PC-3 (cell line): ENCODE measurements around the gene MGAT4A. TPM values are rescaled to one million over a fixed set of nuclear protein-coding genes. Genes with fewer than 3 reads are reported as not detected.
"Not testable (repeated sequence)": the region's sequence is repeated elsewhere in the genome, so short reads cannot be mapped to it uniquely, and the experiment has no call there.

Experiments
- ATAC-seq: fragments of 200-7000 bp; cut with Tn5 transposase; 2 replicates; pipeline ENCODE4 v1.9.1; 2020; ENCODE audit warnings: mild to moderate bottlenecking, moderate library complexity
- BruUV-seq: library from RNA; stranded (reverse); fragments of 400-500 nt; replicated peaks from 2 replicates; lab custom pipeline; 2021; lab: Mats Ljungman, UMichigan
- CTCF ChIA-PET: fragments of 300-600 bp; sonication (Branson Sonifier 250); formaldehyde crosslinking; loops from one replicate; lab custom pipeline; 2022; ENCODE audit warnings: antibody characterized with exemption; lab: Charles Lee
- POLR2A ChIA-PET: fragments of 300-600 bp; sonication (Branson Sonifier 250); formaldehyde crosslinking; loops from one replicate; lab custom pipeline; 2022; ENCODE audit warnings: antibody characterized with exemption; ENCODE audit not compliant: unreplicated experiment; lab: Charles Lee
- DNase-seq: peaks from one replicate; pipeline ENCODE4 v3.0.0-alpha.2; 2015
- H2AFZ ChIP-seq: fragments of 300-600 bp; sonication (generic); 2 replicates; pipeline ENCODE4 v1.6.0; 2016; ENCODE audit warnings: antibody characterized with exemption, low read length
- H3F3A ChIP-seq: fragments of 300-600 bp; sonication (generic); one replicate; pipeline ENCODE4 v1.6.0; 2017; ENCODE audit warnings: antibody characterized with exemption, low read length, control low read depth, mild to moderate bottlenecking; ENCODE audit not compliant: unreplicated experiment
- H3K27ac ChIP-seq: fragments of 300-600 bp; sonication (generic); 2 replicates; pipeline ENCODE4 v1.5.1; 2016; ENCODE audit warnings: mild to moderate bottlenecking, low read length
- H3K27me3 ChIP-seq: fragments of 300-600 bp; sonication (generic); 2 replicates; pipeline ENCODE4 v1.6.1; 2016; ENCODE audit warnings: low read length, mixed read lengths
- H3K36me3 ChIP-seq: fragments of 300-600 bp; sonication (generic); 2 replicates; pipeline ENCODE4 v1.6.1; 2016; ENCODE audit warnings: low read depth, mixed run types, low read length, mixed read lengths
- H3K4me1 ChIP-seq: fragments of 300-600 bp; sonication (generic); 2 replicates; pipeline ENCODE4 v1.5.1; 2016; ENCODE audit warnings: low read length; ENCODE audit not compliant: insufficient read depth
- H3K4me2 ChIP-seq: fragments of 300-600 bp; sonication (generic); 2 replicates; pipeline ENCODE4 v1.6.0; 2016; ENCODE audit warnings: low read length
- H3K4me3 ChIP-seq: fragments of 300-600 bp; sonication (generic); 2 replicates; pipeline ENCODE4 v1.5.1; 2016; ENCODE audit warnings: mild to moderate bottlenecking, low read length, mixed read lengths
- H3K79me2 ChIP-seq: fragments of 300-600 bp; sonication (generic); 2 replicates; pipeline ENCODE4 v1.6.1; 2017; ENCODE audit warnings: low read length, mixed read lengths
- H3K9ac ChIP-seq: fragments of 300-600 bp; sonication (generic); 2 replicates; pipeline ENCODE4 v1.6.0; 2016; ENCODE audit warnings: mild to moderate bottlenecking, low read length
- H3K9me2 ChIP-seq: fragments of 300-600 bp; sonication (generic); replicated peaks from 2 replicates; pipeline ENCODE4 v1.6.1; 2016; ENCODE audit warnings: mixed run types, low read length, mixed read lengths
- H3K9me3 ChIP-seq: fragments of 300-600 bp; sonication (generic); 2 replicates; pipeline ENCODE4 v1.6.1; 2016; ENCODE audit warnings: low read length, mixed read lengths
- H4K20me1 ChIP-seq: fragments of 300-600 bp; sonication (generic); 2 replicates; pipeline ENCODE4 v1.6.1; 2016; ENCODE audit warnings: low read length, mixed read lengths
- EZH2 ChIP-seq: fragments of 300-600 bp; sonication (generic); IDR thresholded peaks from one replicate; pipeline ENCODE4 v1.6.1; 2017; ENCODE audit warnings: antibody characterized with exemption, mild to moderate bottlenecking, low read length; ENCODE audit not compliant: unreplicated experiment
- EZH2phosphoT487 ChIP-seq: fragments of 300-600 bp; sonication (generic); IDR thresholded peaks from 2 replicates; pipeline ENCODE4 v1.6.1; 2018; ENCODE audit warnings: mild to moderate bottlenecking, antibody characterized with exemption, low read length, borderline replicate concordance
- intact Hi-C: fragments of 100-400 bp; cut with micrococcal nuclease; formaldehyde crosslinking; loops from 2 replicates; pipeline ENCODE4 v1.9.0; 2023
- total RNA-seq: library from RNA; depleted of rRNA; stranded (reverse); fragments of >200 nt; gene quantifications from 2 replicates; pipeline ENCODE4 v1.2.3, GENCODE V29; 2014
- TF ChIP-seq, protein P1 (sequence below): fragments of 300-600 bp; sonication (generic); conservative IDR thresholded peaks from 2 replicates; pipeline ENCODE4 v1.5.1; 2017; ENCODE audit warnings: antibody characterized with exemption, low read depth, mild to moderate bottlenecking, low read length

Gene MGAT4A
- total RNA-seq, 1 experiment from 2014 or later = 6.1 TPM

DNA sequence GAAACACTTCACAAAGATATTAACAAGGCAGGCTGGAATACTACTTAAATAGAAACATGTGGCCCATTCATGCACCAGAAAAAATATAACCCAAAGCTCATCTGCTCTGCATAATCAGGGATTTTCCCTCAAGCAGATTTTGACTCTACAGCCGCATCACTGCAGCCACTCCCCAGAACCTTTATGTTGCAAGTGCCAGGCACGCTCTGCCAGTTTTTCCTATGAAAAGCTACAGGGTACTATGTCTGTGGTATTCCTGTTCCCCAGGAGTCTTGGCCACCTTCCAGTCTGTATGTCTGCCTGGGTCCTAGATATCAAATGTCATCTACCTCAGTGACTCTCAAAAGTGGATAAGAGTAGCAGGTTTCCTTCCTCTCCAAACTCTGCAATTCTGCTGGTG, 126.4 kb downstream of the MGAT4A start:
- no peak overlapping the region for H3K4me2 ChIP-seq
- BruUV-seq = no TSS peak
- H3K27ac ChIP-seq = no peak overlapping the region
- ATAC-seq (no peak), DNase-seq (peak; percentile 40)
- no peak overlapping the region for H2AFZ ChIP-seq
- H3K9me3 ChIP-seq = no peaks in the 10 kb centered on the region
- no peak overlapping the region for H3K4me3 ChIP-seq
- H3K9me2 ChIP-seq = no peaks in the 10 kb centered on the region
- TF ChIP-seq, protein P1, sequence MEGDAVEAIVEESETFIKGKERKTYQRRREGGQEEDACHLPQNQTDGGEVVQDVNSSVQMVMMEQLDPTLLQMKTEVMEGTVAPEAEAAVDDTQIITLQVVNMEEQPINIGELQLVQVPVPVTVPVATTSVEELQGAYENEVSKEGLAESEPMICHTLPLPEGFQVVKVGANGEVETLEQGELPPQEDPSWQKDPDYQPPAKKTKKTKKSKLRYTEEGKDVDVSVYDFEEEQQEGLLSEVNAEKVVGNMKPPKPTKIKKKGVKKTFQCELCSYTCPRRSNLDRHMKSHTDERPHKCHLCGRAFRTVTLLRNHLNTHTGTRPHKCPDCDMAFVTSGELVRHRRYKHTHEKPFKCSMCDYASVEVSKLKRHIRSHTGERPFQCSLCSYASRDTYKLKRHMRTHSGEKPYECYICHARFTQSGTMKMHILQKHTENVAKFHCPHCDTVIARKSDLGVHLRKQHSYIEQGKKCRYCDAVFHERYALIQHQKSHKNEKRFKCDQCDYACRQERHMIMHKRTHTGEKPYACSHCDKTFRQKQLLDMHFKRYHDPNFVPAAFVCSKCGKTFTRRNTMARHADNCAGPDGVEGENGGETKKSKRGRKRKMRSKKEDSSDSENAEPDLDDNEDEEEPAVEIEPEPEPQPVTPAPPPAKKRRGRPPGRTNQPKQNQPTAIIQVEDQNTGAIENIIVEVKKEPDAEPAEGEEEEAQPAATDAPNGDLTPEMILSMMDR = no peak
- TF ChIP-seq EZH2 = no peak
- no peak for TF ChIP-seq EZH2phosphoT487
- H3F3A ChIP-seq = peaks cover 6% of the 10 kb centered on the region
- peaks cover 54% of the 10 kb centered on the region for H3K79me2 ChIP-seq
- H3K4me1 ChIP-seq = peaks cover 23% of the 10 kb centered on the region
- H3K9ac ChIP-seq = no peak overlapping the region
- ChIA-PET POLR2A (no interaction called here), CTCF (no interaction called here)
- no peaks in the 10 kb centered on the region for H3K27me3 ChIP-seq
- H3K36me3 ChIP-seq = peaks cover 20% of the 10 kb centered on the region
- H4K20me1 ChIP-seq = 0 out of 2 replicates have a peak, but pooled peaks cover 2% of the 10 kb centered on the region
- intact Hi-C loops = loop anchor here (10.0 kb wide), 1 partner anchor 160 kb away; the partner anchor contains the start of gene INPP4A

DNA sequence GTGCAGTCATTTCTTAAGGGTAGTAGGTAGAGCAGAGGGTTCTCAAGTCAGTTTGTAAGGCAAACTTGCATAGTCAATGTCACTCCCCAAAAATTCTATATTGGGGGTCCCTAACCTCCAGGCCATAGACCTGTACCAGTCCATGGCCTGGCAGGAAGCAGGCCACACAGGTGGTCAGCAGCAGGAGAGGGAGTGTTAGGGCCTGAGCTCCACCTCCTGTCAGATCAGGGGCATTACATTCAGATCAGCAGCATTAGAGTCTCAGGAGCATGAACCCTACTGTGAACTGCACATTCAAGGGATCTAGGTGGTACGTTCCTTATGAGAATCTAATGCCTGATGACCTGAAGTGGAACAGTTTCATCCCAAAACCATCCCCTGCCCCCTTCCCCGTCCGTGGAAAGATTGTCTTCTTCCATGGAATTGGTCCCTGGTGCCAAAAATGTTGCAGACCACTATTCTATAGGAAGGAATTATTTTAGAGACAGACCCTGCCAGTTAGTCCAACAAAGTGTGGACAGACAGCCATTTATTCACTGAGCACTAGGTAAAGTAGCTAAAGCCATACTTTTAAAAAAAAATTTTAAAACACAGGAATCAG, 129.3 kb downstream of the MGAT4A start:
- TF ChIP-seq EZH2 (no peak), EZH2phosphoT487 (no peak)
- TF ChIP-seq, protein P1 = peak; percentile 86
- Histone ChIP-seq H3K27me3 (no peaks in the 10 kb centered on the region), H3K9me3 (no peaks in the 10 kb centered on the region), H2AFZ (no peak overlapping the region), H3K4me1 (peaks cover 30% of the 10 kb centered on the region), H3K9ac (no peak overlapping the region), H3K36me3 (peaks cover 26% of the 10 kb centered on the region), H3K79me2 (peaks cover 27% of the 10 kb centered on the region), H3F3A (peaks cover 8% of the 10 kb centered on the region), H3K27ac (no peak overlapping the region), H3K4me2 (no peak overlapping the region), H3K9me2 (no peaks in the 10 kb centered on the region), H4K20me1 (0 out of 2 replicates have a peak, but pooled peaks cover 4% of the 10 kb centered on the region), H3K4me3 (no peak overlapping the region)
- intact Hi-C loops = loop anchor here (1.0 to 10.0 kb wide), 2 partner anchors 157 to 188 kb away; partner anchors contain the start of gene INPP4A
- CTCF ChIA-PET = no interaction called here
- DNase-seq = peak; percentile 61
- BruUV-seq = no TSS peak
- POLR2A ChIA-PET = no interaction called here
- peak; percentile 85 for ATAC-seq

DNA sequence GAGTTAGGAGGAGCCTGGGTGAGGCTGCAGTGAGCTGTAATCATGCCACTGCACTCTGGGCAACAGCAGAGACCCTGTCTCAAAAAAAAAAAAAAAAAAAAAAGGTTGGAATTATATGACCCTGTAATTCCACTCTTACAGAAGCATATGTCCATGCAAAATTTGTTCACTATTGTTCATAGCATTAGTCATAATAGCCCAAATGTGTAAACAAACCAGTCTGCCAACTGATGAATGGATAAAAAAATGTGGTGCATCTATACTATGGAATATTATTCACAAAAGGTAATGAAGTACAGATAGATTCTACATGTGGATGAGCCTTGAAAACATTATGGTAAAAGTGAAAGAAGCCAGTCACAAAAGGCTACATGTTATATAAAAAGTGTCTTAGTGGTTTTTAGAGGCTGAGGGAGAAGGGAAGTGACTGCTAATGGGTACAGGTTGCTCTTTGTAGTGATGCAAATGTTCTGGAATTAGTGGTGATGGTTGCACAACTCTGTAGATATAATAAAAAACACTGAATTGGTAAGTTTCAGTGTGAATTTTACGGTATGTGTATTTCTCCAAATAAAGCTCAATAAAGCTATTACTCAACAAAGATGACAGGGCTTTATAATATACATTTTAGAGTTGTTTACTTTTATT, 132.0 kb downstream of the MGAT4A start:
- TF ChIP-seq, protein P1 = no peak
- no peak for TF ChIP-seq EZH2phosphoT487
- no peak for TF ChIP-seq EZH2
- Histone ChIP-seq H3K9ac (no peak overlapping the region), H3K9me3 (no peaks in the 10 kb centered on the region), H3K4me2 (peak overlapping the region; percentile 42), H3K27ac (peak overlapping the region; percentile 78), H3K79me2 (peaks cover 4% of the 10 kb centered on the region; the same call in 1 of the 2 replicates), H3K4me1 (peaks cover 23% of the 10 kb centered on the region), H4K20me1 (0 out of 2 replicates have a peak, but pooled peaks cover 4% of the 10 kb centered on the region), H3F3A (peaks cover 8% of the 10 kb centered on the region), H2AFZ (no peak overlapping the region), H3K27me3 (no peaks in the 10 kb centered on the region), H3K4me3 (no peak overlapping the region), H3K9me2 (no peaks in the 10 kb centered on the region), H3K36me3 (peaks cover 26% of the 10 kb centered on the region)
- ATAC-seq = peak; percentile 89
- BruUV-seq = no TSS peak
- POLR2A ChIA-PET = interaction anchor here (0.7 kb wide), 1 partner anchor 10 kb away, joined by 3 read pairs; no protein-coding TSS in a partner anchor
- DNase-seq = peak; percentile 89
- CTCF ChIA-PET = no interaction called here
- intact Hi-C loops = no loop called here

DNA sequence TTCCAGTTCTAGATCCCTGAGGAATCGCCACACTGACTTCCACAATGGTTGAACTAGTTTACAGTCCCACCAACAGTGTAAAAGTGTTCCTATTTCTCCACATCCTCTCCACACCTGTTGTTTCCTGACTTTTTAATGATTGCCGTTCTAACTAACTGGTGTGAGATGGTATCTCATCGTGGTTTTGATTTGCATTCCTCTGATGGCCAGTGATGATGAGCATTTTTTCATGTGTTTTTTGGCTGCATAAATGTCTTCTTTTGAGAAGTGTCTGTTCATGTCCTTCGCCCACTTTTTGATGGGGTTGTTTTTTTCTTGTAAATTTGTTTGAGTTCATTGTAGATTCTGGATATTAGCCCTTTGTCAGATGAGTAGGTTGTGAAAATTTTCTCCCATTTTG, 136.3 kb downstream of the MGAT4A start:
- DNase-seq, H3F3A ChIP-seq, H3K36me3 ChIP-seq, ATAC-seq, H3K9me2 ChIP-seq, POLR2A ChIA-PET, H3K79me2 ChIP-seq, H3K27ac ChIP-seq, H3K4me2 ChIP-seq, H3K4me3 ChIP-seq, H2AFZ ChIP-seq, H4K20me1 ChIP-seq, H3K9me3 ChIP-seq, intact Hi-C loops, BruUV-seq, H3K27me3 ChIP-seq, CTCF ChIA-PET, H3K9ac ChIP-seq: not testable (repeated sequence)
- H3K4me1 ChIP-seq = peaks cover 16% of the 10 kb centered on the region
